Frontal cortex (tissue), 4 donors: ENCODE results near the gene CHN2. TPM values are rescaled to one million over a fixed set of nuclear protein-coding genes. Genes with fewer than 3 reads are reported as not detected.
"Not testable (repeated sequence)": the region's sequence is repeated elsewhere in the genome, so short reads cannot be mapped to it uniquely, and the experiment has no call there.

Experiments used
- DNase-seq, 2 donors: peaks; one replicate each; pipeline ENCODE4 v3.0.0; 2012; ENCODE audit warnings: low spot score in 2 of 2
- FAIRE-seq: peaks from 2 replicates; lab custom pipeline; 2012; peaks lifted over from hg19 to GRCh38; lab: Jason Lieb, UNC
- total RNA-seq: library from RNA; depleted of rRNA; stranded (reverse); fragments of >200 nt; gene quantifications from one replicate; pipeline ENCODE4 v1.2.3, GENCODE V29; 2014
- donor health status: control.
- donor health status: control.
- donor health status: control.

The CHN2 gene
- total RNA-seq, 1 donor from 2014 or later: 96.6 TPM

DNA sequence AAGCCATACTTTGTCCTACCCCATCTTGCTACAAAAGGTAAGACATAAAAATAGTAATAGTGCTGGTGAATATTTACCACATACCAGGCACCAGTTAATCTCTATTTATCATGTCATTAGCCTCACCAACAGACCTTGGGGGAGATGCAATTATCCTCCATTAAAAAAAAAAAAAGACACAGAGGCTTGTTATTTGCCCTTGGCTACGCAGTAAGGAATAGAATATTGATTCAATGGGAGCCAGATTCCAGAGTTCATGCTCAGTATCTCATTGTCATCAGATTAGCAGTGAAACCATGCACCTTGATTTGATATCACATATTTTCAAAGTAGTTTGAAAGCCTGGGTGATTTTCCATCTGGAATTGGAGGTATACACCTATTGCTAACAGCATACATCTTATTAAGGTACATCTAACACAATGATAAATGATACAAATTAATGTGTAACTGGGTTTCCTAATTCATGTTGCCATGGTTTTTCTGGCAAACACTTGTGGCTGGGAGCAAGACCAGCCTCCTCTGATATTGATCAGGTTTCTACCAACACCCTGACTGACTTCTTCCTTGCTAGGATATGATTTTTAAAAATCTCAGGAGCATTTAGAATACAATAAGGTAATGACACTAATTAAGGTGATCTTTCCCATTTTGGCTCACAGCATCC lies 301.9 kb downstream of the CHN2 start:
- FAIRE-seq: no peak
- DNase-seq: no peak

DNA sequence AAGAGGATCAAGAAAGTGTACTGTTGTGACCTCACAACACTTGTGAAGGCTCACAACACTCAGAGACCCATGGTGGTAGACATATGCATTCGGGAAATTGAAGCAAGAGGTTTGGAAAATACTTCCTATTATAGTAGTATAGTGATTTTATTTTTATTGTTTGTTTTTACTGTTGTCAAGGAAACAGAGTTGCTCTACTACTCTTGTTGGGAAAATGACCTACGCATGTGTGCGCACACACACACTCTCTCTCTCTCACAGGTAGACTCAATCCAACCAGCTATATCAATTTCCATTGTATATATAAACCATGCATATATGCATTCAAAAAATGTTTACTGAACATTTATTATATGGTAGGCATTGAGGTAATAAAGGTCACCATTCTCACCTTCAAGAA lies 305.4 kb downstream of the CHN2 start:
- FAIRE-seq: no peak

DNA sequence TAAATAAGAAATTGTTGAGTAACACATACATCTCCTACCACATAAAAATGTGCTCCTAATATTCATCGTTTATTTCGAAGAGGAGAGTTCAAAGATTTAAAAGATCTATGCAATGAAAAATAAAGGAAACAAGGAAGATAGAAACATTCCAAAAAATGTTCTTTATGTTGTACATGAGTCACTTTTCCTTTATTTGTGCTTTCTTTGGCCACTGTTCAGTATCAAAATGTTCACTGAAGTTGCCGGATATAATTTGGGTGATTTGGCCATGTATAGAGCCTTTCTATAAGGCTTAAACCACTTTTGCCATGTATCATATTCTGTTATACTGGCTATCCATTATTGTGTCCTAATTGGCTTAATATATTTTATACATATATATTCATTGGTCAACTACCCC lies 306.1 kb downstream of the CHN2 start:
- no peak for FAIRE-seq

More for the DNA sequence above, 305.4 kb downstream of the CHN2 start:
- DNase-seq: no peak

DNA sequence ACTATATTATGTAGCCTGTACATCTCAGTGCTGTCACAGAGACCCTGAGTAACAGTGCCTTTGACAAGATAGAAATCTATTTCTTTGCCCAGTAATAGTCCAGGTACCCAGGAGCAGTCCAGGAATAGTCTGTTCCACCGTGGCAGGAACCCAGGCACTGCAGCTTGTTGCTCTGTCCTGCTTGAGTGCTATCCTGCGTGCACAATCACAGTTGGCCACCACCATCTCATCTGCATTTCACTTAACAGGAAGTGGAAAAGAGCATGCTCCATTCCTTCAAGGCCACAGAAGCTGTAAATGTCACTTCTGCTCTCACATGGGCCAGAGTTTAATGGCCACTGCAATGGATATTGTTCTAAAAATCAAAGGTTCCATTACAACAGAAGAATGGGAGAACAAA lies 307.6 kb downstream of the CHN2 start:
- DNase-seq (no peak), FAIRE-seq (no peak)

More for the DNA sequence above, 306.1 kb downstream of the CHN2 start:
- no peak for DNase-seq

DNA sequence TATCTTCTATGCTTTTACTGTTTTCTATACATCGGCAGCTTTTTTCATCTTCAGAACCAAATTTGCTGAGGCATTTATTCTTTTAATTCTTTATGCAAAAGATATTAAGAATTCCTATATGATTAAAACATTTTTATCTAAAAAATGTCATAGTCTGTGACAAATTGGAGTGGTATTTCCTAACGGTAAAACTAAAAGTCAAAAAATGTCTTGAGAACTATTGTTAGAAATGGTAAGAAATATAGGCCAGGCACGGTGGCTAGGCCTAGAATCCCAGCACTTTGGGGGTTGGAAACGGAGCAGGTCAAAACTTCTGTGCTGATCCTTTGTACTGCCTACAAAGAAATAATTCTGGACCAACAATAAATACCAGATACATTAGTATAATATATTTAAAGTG lies 311.4 kb downstream of the CHN2 start:
- FAIRE-seq: no peak
- no peak for DNase-seq

DNA sequence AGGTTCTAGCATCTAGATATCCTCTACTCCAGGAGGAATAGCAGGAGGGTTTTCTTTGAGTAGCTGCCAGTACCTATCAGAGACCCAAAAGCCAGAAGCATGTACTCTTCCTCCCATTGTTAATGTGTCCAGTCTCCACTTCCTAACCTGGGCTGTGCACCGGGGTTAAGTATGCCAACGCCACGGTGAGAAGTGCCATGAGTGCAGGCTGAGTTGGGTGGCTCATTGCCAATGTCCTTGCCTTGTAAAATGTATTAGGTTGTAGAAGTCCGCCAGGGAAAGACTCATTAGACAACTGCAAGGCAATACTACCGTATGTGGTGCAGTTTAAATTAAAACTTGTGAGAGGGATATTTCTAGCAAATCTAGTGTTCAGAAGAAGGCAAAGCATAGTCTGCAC lies 314.0 kb downstream of the CHN2 start:
- FAIRE-seq: no peak
- DNase-seq: no peak

DNA sequence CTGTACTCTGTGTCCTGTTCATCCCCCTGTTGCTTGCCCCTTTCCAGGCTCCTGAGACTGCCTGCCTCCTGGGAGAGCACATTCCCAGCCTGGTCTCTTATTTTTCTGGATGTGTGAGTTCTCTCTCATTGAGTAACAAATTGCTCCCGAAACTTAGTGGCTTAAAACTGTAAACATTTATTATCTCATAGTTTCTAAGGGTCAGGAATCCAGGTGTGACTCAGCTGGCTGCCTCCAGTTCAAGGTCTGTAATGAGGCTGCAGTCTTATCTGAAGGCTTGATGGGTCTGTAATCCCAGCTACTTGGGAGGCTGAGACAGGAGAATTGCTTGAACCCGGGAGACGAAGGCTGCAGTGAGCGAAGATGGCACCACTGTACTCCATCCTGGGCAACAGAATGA lies 315.5 kb downstream of the CHN2 start:
- no peak for DNase-seq
- FAIRE-seq: no peak

DNA sequence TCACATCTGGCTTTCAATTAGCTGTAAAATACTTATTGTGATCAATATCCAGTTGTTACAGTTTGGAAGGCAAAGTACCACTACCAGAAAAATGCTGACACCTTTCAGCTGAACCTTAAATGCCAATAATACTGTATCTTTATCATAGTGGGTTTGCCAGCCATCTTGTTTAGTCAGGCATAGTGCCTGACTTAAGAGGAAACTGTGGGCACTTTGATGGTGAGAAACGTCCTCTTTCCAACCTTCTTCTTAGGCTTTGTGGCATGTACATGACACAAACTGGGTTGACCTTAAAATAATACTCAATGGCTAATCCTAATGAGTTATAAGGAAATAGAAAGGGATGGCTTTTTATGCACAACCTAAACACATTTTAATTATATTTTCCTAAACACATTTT lies 316.8 kb downstream of the CHN2 start:
- DNase-seq (no peak), FAIRE-seq (no peak)

DNA sequence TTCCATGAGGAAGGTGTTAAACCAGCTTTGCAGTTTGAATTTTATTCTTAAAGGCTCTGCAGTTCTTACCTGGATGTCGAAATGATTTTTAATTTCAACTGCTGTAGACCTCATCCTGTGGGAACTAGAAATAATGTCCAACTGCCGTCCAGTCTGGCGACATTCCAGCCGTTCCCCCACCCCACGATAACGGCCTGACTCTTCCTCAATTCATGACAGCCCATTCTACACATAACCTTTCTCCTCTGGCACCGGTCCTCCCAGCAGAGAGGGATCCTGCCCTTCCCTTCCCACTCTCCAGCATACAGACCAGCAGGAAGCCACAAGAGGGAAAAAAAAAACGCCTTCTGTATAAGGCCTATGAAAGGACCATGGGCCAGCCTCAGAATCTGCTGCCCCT lies 317.3 kb downstream of the CHN2 start:
- DNase-seq: no peak
- FAIRE-seq: no peak

DNA sequence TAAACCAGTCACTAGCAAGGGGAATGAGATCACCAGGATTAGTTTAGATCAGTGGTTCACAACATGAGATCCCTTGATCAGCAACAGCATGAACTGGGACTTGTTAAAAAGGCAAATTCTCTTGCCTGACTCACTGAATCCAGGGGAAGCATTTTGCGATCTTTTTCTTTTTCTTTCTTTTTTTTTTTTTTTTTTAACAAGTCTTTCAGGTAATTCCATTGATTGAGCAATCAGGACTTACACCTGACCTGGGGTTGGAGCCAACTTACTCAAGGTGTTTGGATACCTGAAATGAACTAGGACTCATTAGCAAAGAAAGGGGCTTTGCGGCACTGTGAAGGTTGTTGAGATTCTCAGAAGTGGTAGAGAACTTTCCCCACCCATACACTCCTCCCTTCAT lies 321.9 kb downstream of the CHN2 start:
- FAIRE-seq: no peak
- DNase-seq: no peak

DNA sequence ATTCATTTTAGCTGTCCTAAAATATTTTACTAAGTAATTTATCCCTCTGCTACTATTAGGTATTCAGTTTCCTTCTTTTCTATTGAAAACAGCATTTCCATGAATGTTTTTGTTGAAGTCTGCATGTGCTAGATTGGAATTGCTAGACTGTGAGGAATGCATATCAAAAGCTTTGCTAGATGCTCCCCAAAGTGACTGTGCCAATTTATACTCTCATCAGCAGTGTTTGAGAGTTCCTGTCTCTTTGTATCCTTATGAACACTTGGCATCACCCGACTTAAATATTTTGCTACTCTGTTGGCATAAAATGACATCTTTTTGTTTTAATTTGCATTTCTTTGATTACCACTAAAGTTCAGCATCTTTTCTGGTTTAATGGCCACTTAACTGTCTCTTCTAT lies 324.0 kb downstream of the CHN2 start:
- FAIRE-seq: no peak
- no peak for DNase-seq

DNA sequence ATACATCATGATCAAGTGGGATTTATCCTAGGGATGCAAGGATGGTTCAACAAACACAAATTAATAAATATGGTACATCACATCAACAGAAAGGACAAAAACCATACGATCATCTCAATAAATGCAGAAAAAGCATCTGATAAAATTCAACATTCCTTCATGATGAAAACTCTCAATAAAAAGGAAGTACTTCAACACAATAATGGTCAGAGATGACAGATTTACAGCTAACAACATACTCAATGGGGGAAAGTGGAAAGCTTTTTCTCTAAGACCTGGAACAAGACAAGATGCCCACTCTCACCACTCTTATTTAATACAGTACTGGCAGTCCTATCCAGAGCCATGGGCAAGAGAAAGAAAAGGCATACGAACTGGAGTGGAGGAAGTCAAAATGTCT lies 329.2 kb downstream of the CHN2 start:
- FAIRE-seq: no peak
- DNase-seq: no peak

DNA sequence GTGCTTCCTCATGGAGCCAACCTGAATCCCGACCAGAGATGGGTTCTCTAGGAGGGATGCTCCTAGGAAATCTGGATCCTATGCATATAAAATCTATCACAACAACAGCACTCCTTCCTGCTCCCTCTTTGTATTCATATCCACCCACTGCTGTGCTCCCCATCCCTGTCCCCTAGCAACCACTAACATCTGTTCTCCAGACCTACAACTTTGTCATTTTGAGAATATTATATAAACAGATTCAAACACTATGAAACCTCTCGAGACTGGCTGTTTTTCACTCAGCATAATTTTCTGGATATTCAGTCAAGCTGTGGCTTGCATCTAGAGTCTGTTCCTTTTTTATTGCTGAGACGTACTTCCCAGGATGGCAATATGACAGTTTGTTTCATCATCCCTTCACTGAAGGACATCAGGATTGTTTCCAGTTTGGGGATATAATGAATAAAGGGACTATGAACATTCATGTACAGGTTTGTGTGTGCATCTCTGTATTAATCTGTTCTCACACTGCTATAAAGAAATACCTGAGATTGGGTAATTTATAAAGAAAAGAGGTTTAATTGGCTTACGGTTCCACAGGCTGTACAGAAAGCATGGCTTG lies 333.0 kb downstream of the CHN2 start:
- FAIRE-seq (no peak), DNase-seq (no peak)

DNA sequence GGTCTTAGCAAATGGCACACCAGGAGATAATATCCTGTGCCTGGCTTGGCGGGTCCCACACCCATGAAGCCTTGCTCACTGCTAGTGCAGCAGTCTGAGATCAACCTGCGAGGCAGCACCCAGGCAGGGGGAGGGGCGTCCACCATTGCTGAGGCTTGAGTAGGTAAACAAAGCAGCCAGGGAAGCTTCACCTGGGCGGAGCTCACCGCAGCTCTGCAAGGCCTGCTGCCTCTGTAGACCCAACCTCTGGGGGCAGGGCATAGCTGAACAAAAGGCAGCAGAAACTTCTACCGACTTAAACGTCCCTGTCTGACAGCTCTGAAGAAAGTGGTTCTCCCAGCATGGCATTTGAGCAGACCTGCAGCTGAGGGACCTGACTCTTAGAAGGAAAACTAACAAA lies 334.0 kb downstream of the CHN2 start:
- not testable (repeated sequence) for FAIRE-seq, DNase-seq

Other genes with a start within 250 kb of the CHN2 start
- gene TRIL, start 236.4 kb upstream of the CHN2 start, total RNA-seq: 17.5 TPM
- gene CPVL, start 48.2 kb upstream of the CHN2 start, total RNA-seq: 54.6 TPM